GM12873 (cell line): ENCODE results near the gene JPH2.

ENCODE experiments used
- TF ChIP-seq, protein P1 (sequence below): IDR thresholded peaks from 2 replicates; pipeline ENCODE4 v1.5.1; 2012; ENCODE audit warnings: low read depth, mild to moderate bottlenecking, moderate library complexity, low read length, control low read depth; ENCODE audit not compliant: insufficient read depth; ENCODE audit errors: missing control alignments

JPH2 gene

DNA sequence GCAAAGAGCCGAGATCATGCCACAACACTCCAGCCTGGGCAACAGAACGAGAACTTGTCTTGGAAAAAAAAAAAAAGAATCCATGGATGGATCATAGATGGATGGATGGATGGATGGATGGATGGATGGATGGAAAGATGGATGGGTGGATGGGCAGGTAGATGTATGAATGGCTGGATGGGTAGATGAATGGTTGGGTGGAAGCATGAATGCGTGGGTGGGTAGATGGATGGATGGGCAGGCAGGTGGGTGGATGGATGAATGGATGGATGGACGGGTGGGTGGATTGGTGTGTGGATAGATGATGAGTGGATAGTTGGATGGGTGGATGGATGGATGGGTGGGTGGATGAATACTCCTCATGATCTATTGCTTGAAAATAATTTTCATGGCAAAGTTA lies 1.4 kb downstream of the JPH2 start:
- TF ChIP-seq, protein P1, sequence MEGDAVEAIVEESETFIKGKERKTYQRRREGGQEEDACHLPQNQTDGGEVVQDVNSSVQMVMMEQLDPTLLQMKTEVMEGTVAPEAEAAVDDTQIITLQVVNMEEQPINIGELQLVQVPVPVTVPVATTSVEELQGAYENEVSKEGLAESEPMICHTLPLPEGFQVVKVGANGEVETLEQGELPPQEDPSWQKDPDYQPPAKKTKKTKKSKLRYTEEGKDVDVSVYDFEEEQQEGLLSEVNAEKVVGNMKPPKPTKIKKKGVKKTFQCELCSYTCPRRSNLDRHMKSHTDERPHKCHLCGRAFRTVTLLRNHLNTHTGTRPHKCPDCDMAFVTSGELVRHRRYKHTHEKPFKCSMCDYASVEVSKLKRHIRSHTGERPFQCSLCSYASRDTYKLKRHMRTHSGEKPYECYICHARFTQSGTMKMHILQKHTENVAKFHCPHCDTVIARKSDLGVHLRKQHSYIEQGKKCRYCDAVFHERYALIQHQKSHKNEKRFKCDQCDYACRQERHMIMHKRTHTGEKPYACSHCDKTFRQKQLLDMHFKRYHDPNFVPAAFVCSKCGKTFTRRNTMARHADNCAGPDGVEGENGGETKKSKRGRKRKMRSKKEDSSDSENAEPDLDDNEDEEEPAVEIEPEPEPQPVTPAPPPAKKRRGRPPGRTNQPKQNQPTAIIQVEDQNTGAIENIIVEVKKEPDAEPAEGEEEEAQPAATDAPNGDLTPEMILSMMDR: no peak

DNA sequence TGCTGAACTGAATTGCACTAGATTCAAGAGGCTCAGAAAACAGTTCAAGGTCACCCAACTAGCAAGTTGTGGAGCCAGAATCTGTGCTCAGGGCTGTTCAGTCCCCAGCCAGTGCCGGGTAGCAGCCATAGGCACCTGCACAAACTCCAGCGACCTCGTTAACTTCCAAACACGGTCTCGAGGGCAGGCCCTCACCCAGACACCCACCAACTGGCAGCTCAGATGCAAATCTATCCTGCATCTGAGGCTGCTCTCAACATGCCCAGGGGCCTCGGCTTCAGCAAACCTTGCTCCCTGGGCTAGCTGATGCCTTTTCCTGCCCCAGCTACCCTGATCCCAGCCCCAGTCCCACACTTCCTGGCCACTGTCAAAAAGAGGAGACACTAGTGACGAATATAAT lies 3.7 kb downstream of the JPH2 start:
- TF ChIP-seq, protein P1: no peak

DNA sequence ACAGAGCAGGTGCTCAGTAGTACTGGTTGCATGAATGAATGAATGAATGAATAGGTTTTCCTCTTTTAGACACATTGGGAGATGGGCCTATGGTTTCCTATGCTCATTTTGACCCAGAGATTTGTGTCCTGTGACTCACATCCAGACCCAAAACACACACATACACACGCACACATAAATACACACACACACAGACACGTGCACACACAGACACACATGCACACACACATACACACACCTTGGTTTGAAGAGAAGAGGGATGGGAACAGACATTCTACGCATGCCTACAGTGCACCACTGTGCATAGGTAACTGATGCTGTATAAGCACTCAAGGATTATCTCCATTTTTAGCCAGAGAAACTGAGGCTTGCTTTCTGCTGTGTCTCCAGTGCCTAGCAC lies 4.1 kb downstream of the JPH2 start:
- TF ChIP-seq, protein P1: no peak

DNA sequence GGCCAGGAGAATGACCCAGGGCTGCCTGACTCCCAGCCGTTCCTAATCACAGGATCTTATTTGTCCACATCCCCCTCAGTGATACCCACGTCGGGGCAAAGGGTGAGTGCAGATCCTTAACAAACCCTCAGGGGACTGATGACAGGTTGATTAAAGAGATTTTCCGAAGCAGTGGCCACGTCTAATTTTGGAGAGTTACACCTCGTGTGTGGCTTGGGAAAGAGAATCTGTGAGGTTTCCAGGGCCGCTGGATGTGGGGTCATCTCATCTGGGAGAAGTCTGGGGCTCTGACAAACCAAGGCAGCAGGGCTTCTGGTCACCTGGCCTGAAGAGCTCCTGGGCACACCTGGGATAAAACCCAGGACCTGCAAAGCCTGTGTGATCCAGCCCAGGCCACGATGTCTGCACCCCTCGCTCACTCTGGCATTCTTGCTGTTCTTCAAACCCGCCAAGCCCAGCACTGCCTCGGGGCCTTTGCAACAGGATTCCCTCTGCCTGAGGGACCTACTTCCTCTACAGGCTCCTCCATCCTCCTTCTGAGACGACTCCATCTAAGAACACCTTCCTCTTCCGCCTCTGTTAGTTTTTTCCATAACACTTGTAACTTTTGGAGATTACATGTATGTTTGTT lies 4.7 kb downstream of the JPH2 start:
- TF ChIP-seq, protein P1: no peak

DNA sequence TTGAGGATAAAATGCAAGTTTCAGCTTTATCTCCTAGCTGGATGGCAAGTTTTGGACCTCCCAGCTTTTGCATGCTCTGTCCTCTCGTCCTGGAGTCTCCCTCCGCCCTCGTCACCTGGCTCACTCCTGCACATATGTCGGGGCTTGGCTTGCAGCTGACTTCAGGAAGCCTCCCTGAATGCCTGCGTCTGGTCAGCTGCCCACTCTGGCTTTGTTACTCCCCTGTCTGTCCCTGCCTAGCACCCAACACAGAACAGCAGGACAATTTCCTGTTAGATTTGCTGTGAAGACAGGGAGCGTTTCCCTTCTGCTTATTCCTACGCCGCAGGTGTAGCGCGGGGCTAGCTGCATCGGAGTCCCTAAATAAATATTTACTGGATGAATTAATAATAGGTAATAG lies 5.4 kb downstream of the JPH2 start:
- TF ChIP-seq, protein P1: no peak

DNA sequence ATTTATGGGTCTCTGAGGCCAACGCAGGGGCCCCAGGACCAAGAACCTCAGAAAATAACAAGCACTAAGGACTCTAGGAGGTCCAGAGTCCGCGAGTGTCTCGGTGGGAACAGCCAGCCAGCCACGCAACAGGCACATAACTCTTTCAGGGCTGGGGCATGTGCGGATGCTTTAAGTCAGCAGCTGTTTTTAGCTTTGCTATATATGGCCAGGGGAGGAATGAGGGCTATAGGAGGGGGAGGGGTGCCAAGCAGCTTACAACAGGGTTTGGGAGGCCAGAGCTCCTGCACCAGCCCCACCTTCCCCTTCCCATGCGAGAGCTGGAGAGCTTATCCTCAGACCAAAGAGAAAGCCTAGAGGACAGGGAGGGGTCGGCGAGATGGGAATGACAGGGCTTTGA lies 6.2 kb downstream of the JPH2 start:
- TF ChIP-seq, protein P1: no peak

DNA sequence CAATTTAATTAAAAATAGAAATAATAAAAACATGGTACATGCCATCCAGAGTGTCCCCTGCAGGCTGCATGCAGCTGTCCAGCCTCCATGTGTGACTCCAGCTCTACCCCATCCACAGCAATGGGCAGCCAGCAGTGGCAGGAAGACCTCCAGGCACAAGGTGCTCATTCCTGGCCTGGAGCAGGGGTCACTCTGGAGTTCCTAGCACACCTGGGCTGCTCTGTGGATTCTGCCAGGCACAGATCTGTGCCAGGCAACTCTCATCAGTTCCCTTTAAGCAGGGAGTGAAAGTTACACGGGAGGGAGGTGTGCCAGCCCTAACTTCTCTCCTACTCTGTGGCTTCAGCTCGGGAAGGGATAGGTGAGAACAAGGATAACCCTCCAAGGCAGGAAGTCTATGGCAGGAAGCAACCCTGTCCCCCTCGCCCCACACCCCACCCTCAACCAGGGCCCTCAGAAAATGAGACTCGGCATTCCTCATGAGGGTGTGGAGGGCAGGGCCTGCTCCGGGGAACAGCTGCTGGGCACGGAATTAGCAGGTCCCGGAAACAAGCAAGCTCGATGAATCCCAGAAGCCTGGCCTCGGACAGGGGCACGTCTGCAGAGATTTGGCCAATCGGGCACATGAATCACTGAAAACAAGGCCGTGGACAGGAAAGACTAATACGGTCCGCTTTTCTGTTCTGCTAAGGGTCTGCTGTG lies 10.0 kb downstream of the JPH2 start:
- TF ChIP-seq, protein P1: no peak
